HUES64 (cell line): ENCODE measurements around the gene KAT2B.

Experiments used
- H3K27ac ChIP-seq: 2 replicates; pipeline ENCODE4 v1.7.0; 2013; ENCODE audit warnings: low read depth, low read length, inconsistent platforms
- H3K27me3 ChIP-seq: 2 replicates; pipeline ENCODE4 v1.6.1; 2013; ENCODE audit warnings: mild to moderate bottlenecking, low read length; ENCODE audit not compliant: insufficient read depth
- H3K36me3 ChIP-seq: 2 replicates; pipeline ENCODE4 v1.6.1; 2013; ENCODE audit warnings: mild to moderate bottlenecking, low read length; ENCODE audit not compliant: insufficient read depth
- H3K4me1 ChIP-seq: 2 replicates; pipeline ENCODE4 v1.6.1; 2013; ENCODE audit warnings: mild to moderate bottlenecking, low read length, moderate library complexity; ENCODE audit not compliant: insufficient read depth
- H3K4me3 ChIP-seq: 2 replicates; pipeline ENCODE4 v1.5.1; 2013; ENCODE audit warnings: mild to moderate bottlenecking, low read length, moderate library complexity
- H3K9ac ChIP-seq: 2 replicates; pipeline ENCODE4 v1.6.1; 2013; ENCODE audit warnings: mild to moderate bottlenecking, low read depth, low read length
- H3K9me3 ChIP-seq: 2 replicates; pipeline ENCODE4 v1.6.1; 2013; ENCODE audit warnings: low read depth, low read length; ENCODE audit not compliant: insufficient read depth
- WGBS: fragments of 150-250, 120-280 bp; methylation state at CpG from one replicate; pipeline ENCODE4 v1.1.7; 2013; ENCODE audit warnings: missing lambda C conversion rate; 5-methylcytosine and 5-hydroxymethylcytosine counted together

KAT2B gene

GRCh38 chr3:20148466-20148865 lies 108.2 kb downstream of the KAT2B start:
- H3K9ac ChIP-seq: no peak overlapping the region
- H3K9me3 ChIP-seq: no peaks in the 10 kb centered on the region
- no peak overlapping the region for H3K27ac ChIP-seq
- no peaks in the 10 kb centered on the region for H3K4me1 ChIP-seq
- H3K36me3 ChIP-seq: peaks cover 5% of the 10 kb centered on the region
- no peaks in the 10 kb centered on the region for H3K27me3 ChIP-seq
- 97% methylated on average over 10 of the region's 10 CpGs for WGBS
- no peak overlapping the region for H3K4me3 ChIP-seq

GRCh38 chr3:20154078-20154477 lies 113.8 kb downstream of the KAT2B start:
- WGBS: 100% methylated on average over 1 of the region's 1 CpG
- Histone ChIP-seq H3K27me3 (no peaks in the 10 kb centered on the region), H3K36me3 (peaks cover 39% of the 10 kb centered on the region), H3K4me1 (no peaks in the 10 kb centered on the region), H3K4me3 (no peak overlapping the region), H3K9ac (no peak overlapping the region), H3K9me3 (no peaks in the 10 kb centered on the region), H3K27ac (no peak overlapping the region)

- 87% methylated on average over 3 of the region's 4 CpGs for WGBS
- Histone ChIP-seq H3K27me3 (no peaks in the 10 kb centered on the region), H3K4me1 (no peaks in the 10 kb centered on the region), H3K4me3 (no peak overlapping the region), H3K9me3 (no peaks in the 10 kb centered on the region), H3K9ac (no peak overlapping the region), H3K27ac (no peak overlapping the region), H3K36me3 (peaks cover 47% of the 10 kb centered on the region)
These were observed 114.7 kb downstream of the KAT2B start for GRCh38 chr3:20154928-20155327.

GRCh38 chr3:20160230-20160629 lies 120.0 kb downstream of the KAT2B start:
- H3K9ac ChIP-seq: no peak overlapping the region
- no peaks in the 10 kb centered on the region for H3K9me3 ChIP-seq
- peaks cover 82% of the 10 kb centered on the region for H3K36me3 ChIP-seq
- no peak overlapping the region for H3K4me3 ChIP-seq
- H3K27ac ChIP-seq: no peak overlapping the region
- no peaks in the 10 kb centered on the region for H3K27me3 ChIP-seq
- H3K4me1 ChIP-seq: no peaks in the 10 kb centered on the region

DNA sequence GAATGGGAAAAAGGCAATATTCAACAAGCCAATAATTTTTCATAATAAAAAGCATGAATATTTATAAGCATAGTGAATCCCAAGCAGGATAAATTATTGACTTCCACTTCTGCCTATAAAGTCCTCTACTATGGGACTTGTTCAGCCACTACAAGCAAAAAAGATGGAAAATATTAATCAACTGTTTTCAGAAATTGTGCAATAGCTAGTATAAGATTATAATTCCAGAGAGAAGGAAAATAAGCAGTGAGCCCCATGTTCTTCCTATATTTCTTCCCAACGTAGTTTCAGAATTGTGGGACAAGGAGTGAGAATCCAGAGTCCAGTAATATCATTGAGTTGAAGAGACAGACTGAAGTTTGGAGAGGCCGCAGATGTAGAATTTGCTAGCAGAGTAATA lies 121.5 kb downstream of the KAT2B start:
- H3K9me3 ChIP-seq: no peaks in the 10 kb centered on the region
- no peaks in the 10 kb centered on the region for H3K4me1 ChIP-seq
- no peak overlapping the region for H3K4me3 ChIP-seq
- 91% methylated on average over 2 of the region's 2 CpGs for WGBS
- no peaks in the 10 kb centered on the region for H3K27me3 ChIP-seq
- H3K27ac ChIP-seq: no peak overlapping the region
- H3K36me3 ChIP-seq: peaks cover 87% of the 10 kb centered on the region
- no peak overlapping the region for H3K9ac ChIP-seq

- Histone ChIP-seq H3K4me1 (no peaks in the 10 kb centered on the region), H3K27ac (no peak overlapping the region), H3K9ac (no peak overlapping the region), H3K36me3 (peaks cover 94% of the 10 kb centered on the region), H3K27me3 (no peaks in the 10 kb centered on the region), H3K9me3 (no peaks in the 10 kb centered on the region), H3K4me3 (no peak overlapping the region)
- WGBS: 98% methylated on average over 4 of the region's 4 CpGs
These were observed 133.7 kb downstream of the KAT2B start for GRCh38 chr3:20173844-20174410.

GRCh38 chr3:20181276-20181675 lies 141.0 kb downstream of the KAT2B start:
- 80% methylated on average over 1 of the region's 3 CpGs for WGBS
- Histone ChIP-seq H3K36me3 (peaks cover 76% of the 10 kb centered on the region), H3K9ac (no peak overlapping the region), H3K27ac (no peak overlapping the region), H3K4me1 (peaks cover 7% of the 10 kb centered on the region; the same call in 1 of the 2 replicates), H3K27me3 (no peaks in the 10 kb centered on the region), H3K4me3 (no peak overlapping the region), H3K9me3 (no peaks in the 10 kb centered on the region)

DNA sequence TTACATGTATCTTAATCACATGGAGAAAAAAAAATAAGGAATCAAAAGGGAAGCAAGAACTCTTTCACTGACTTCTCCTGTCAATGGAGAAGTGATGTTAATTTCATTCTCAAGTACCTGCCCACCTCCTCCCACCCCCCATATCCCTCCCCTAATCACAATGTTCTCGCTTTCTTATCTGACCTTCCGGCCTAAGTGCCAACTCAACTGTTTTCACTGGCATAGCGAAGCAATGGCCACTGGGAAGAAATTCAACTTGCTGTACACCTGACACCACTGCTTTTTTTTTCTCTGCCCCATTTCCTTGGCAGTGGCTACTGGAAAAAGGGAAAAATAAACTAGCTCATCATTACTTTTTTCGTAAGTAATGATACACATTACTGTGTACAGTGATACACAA lies 142.0 kb downstream of the KAT2B start:
- 93% methylated on average over 4 of the region's 4 CpGs for WGBS
- H3K27ac ChIP-seq: no peak overlapping the region
- no peak overlapping the region for H3K4me3 ChIP-seq
- peaks cover 66% of the 10 kb centered on the region for H3K36me3 ChIP-seq
- H3K4me1 ChIP-seq: peaks cover 11% of the 10 kb centered on the region
- no peak overlapping the region for H3K9ac ChIP-seq
- no peaks in the 10 kb centered on the region for H3K27me3 ChIP-seq
- no peaks in the 10 kb centered on the region for H3K9me3 ChIP-seq

DNA sequence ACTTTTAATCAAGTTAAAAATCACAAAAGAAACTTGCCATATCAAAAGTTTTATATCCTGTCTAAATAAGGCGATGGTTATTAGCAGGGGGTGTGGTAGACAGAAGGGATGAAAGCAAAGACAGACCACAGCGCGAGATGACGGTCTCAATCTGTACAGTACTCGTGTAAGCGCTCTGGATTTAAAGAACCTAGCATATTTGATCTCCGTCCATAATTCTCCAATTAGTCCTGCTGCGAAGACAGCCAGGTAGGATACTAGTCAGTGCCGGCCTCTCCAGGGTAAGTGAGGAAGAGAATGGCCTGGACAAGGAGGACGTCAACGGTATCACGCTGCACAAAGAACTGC lies 145.1 kb downstream of the KAT2B start:
- Histone ChIP-seq H3K36me3 (peaks cover 35% of the 10 kb centered on the region), H3K4me3 (peak overlapping the region; percentile 85), H3K27ac (peak overlapping the region; percentile 89), H3K4me1 (peaks cover 13% of the 10 kb centered on the region), H3K9ac (peak overlapping the region; percentile 91), H3K27me3 (no peaks in the 10 kb centered on the region), H3K9me3 (no peaks in the 10 kb centered on the region)
- WGBS: under 1% methylated on average over 12 of the region's 12 CpGs

DNA sequence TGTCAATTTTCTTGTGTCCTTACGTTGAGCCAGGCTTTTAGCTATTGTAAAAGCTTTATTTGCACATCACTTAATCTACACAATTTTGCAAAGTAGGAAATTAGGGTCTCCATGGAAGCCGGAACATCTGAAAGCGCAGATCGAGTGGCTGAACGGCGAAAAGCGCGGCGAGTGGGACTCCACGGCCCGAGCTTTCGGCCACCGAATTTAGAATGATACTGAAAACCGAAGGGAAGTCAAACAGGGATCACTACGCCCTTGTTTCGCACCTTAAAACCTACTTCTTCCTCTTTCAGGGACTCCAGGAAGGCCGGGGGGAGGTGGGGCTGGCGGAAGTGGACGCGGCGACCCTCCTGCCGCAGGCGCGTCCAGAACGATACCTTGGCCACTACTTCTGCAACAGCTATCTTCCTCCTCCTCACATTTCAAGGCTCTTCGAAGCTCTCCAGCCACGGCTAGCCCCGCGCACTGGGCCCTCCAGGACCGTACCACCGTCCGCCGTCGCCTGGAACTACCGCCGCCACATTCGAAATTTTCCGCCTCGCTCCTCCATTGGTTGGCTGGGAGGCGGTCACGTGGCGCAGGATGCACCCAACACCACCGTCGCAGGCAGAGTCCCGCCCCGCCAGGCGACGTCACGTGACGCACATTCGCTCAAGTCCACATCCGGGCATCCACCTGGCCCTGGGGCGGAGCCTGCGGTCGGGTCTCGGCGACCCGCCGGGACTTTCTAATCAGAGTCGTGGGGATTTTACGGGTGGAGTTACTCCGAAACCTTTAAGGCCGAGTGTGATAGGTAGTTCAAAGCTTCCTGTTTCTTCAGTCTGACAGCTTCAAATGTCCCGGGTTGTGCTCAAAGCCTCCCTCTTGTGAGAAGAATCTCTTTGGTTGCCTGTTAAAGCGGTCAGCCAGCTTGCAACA lies 145.7 kb downstream of the KAT2B start, which contains the start of gene SGO1:
SGO1 (minus strand) TSS at position 528 of the 921 bp plus-strand sequence. CDS start 2,179 bp downstream, outside the sequence.
- Histone ChIP-seq H3K4me3 (peak within 1 kb of the TSS; percentile 85), H3K36me3 (peaks cover 29% of the 10 kb centered on the region), H3K27ac (peak within 1 kb of the TSS; percentile 89), H3K9ac (peak within 1 kb of the TSS; percentile 91), H3K9me3 (no peaks in the 10 kb centered on the region), H3K27me3 (no peaks in the 10 kb centered on the region), H3K4me1 (peaks cover 13% of the 10 kb centered on the region)
- WGBS: under 1% methylated on average over 65 of the region's 65 CpGs

DNA sequence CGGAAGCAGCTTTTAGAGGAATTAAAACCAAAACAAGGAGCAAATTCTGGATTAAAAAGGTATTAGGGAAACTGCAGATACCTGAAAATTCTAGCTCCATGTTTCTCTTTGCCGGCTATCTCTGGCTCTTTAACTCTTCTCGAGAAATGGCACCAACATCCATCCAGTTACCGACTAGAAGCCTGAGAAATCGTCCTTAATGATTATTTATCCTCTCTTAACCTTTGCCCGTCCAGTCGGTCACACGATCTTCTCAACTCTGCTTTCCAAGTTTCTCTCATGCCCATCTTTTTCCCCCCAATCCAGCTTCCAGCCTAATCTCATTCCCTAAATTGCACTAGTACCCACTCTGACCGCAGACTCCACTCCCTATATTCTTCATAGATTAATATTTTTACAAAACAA lies 146.4 kb downstream of the KAT2B start:
- no peaks in the 10 kb centered on the region for H3K27me3 ChIP-seq
- peaks cover 22% of the 10 kb centered on the region for H3K36me3 ChIP-seq
- peaks cover 13% of the 10 kb centered on the region for H3K4me1 ChIP-seq
- peak overlapping the region; percentile 85 for H3K4me3 ChIP-seq
- peak overlapping the region; percentile 84 for H3K27ac ChIP-seq
- no peaks in the 10 kb centered on the region for H3K9me3 ChIP-seq
- H3K9ac ChIP-seq: peak overlapping the region; percentile 91
- 2% methylated on average over 9 of the region's 9 CpGs for WGBS
